ENCODE measurements around the gene CELF1. TPM values are rescaled to one million over a fixed set of nuclear protein-coding genes. Genes with fewer than 3 reads are reported as not detected.

The CELF1 gene
- total RNA-seq, 1 experiment from 2014 or later, result 157 TPM

- no peaks in the 10 kb centered on the region for H3K9me3 Mint-ChIP-seq (ENCODE audit: low read depth, unreplicated experiment)
- CTCF ChIA-PET, result no interaction called here
- no TSS peak for BruUV-seq (replicated peaks)
- H3K27me3 Mint-ChIP-seq (ENCODE audit: unreplicated experiment), result peaks cover 56% of the 10 kb centered on the region
- no peaks in the 10 kb centered on the region for H3K4me1 Mint-ChIP-seq (ENCODE audit: low read depth, unreplicated experiment)
- H3K27ac Mint-ChIP-seq (ENCODE audit: unreplicated experiment), result no peak within 1 kb of the TSS
- no peaks in the 10 kb centered on the region for H3K36me3 Mint-ChIP-seq (ENCODE audit: insufficient read depth, unreplicated experiment)
- TF ChIP-seq, protein P1, sequence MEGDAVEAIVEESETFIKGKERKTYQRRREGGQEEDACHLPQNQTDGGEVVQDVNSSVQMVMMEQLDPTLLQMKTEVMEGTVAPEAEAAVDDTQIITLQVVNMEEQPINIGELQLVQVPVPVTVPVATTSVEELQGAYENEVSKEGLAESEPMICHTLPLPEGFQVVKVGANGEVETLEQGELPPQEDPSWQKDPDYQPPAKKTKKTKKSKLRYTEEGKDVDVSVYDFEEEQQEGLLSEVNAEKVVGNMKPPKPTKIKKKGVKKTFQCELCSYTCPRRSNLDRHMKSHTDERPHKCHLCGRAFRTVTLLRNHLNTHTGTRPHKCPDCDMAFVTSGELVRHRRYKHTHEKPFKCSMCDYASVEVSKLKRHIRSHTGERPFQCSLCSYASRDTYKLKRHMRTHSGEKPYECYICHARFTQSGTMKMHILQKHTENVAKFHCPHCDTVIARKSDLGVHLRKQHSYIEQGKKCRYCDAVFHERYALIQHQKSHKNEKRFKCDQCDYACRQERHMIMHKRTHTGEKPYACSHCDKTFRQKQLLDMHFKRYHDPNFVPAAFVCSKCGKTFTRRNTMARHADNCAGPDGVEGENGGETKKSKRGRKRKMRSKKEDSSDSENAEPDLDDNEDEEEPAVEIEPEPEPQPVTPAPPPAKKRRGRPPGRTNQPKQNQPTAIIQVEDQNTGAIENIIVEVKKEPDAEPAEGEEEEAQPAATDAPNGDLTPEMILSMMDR (IDR thresholded peaks at IDR 0.05; ENCODE audit: unreplicated experiment), result no peak
- no peak within 1 kb of the TSS for H3K4me3 Mint-ChIP-seq (ENCODE audit: low read depth, unreplicated experiment)
- intact Hi-C loops (cut with micrococcal nuclease; ENCODE audit: unreplicated experiment), result no loop called here
- no peak for DNase-seq
Observed at GRCh38 chr11:47593934-47594855, 41.3 kb upstream of the CELF1 start, which contains the start of gene C1QTNF4. Gene C1QTNF4, minus strand, starts transcription at chr11:47594411. Its CDS starts 3,601 bp downstream, at chr11:47590810.

GRCh38 chr11:47593492-47593933 is 40.6 kb upstream of the CELF1 start:
- no TSS peak for BruUV-seq (replicated peaks)
- H3K27me3 Mint-ChIP-seq (ENCODE audit: unreplicated experiment), result peaks cover 50% of the 10 kb centered on the region
- no peaks in the 10 kb centered on the region for H3K4me1 Mint-ChIP-seq (ENCODE audit: low read depth, unreplicated experiment)
- TF ChIP-seq, protein P1 (IDR thresholded peaks at IDR 0.05; ENCODE audit: unreplicated experiment), result no peak
- CTCF ChIA-PET, result no interaction called here
- intact Hi-C loops (cut with micrococcal nuclease; ENCODE audit: unreplicated experiment), result no loop called here
- no peaks in the 10 kb centered on the region for H3K36me3 Mint-ChIP-seq (ENCODE audit: insufficient read depth, unreplicated experiment)
- H3K4me3 Mint-ChIP-seq (ENCODE audit: low read depth, unreplicated experiment), result no peak overlapping the region
- DNase-seq, result no peak
- H3K27ac Mint-ChIP-seq (ENCODE audit: unreplicated experiment), result no peak overlapping the region
- no peaks in the 10 kb centered on the region for H3K9me3 Mint-ChIP-seq (ENCODE audit: low read depth, unreplicated experiment)

- intact Hi-C loops (cut with micrococcal nuclease; ENCODE audit: unreplicated experiment), result no loop called here
- no peaks in the 10 kb centered on the region for H3K4me1 Mint-ChIP-seq (ENCODE audit: low read depth, unreplicated experiment)
Observed at GRCh38 chr11:47592970-47593369, 40.0 kb upstream of the CELF1 start.

DNA sequence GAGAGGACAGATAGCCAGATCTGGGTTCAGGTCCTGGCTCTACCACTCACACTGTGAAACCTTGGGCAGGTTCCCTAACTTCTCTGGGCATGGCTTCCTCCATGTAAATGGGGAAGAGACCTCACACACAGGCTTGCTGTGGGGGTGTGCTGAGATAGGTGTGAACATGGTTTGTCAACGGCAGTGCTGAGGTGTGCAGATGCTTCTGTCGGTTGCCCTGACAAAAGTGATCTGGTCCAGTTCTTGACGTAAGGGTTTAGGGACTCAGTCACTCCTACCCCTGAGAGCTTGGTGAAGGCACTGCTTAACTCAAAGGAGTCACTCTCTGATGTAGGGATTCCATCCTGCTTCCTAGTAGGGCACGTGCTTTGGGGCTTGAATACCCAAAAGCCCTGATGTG is 39.3 kb upstream of the CELF1 start:
- TF ChIP-seq, protein P1 (IDR thresholded peaks at IDR 0.05; ENCODE audit: unreplicated experiment), result no peak
- Mint-ChIP-seq H3K4me1 (ENCODE audit: low read depth, unreplicated experiment) (no peaks in the 10 kb centered on the region), H3K27me3 (ENCODE audit: unreplicated experiment) (peaks cover 47% of the 10 kb centered on the region), H3K27ac (ENCODE audit: unreplicated experiment) (no peak overlapping the region), H3K4me3 (ENCODE audit: low read depth, unreplicated experiment) (no peak overlapping the region), H3K36me3 (ENCODE audit: insufficient read depth, unreplicated experiment) (no peaks in the 10 kb centered on the region), H3K9me3 (ENCODE audit: low read depth, unreplicated experiment) (no peaks in the 10 kb centered on the region)
- intact Hi-C loops (cut with micrococcal nuclease; ENCODE audit: unreplicated experiment), result no loop called here
- CTCF ChIA-PET, result no interaction called here
- no peak for DNase-seq
- no TSS peak for BruUV-seq (replicated peaks)

More at GRCh38 chr11:47592970-47593369, 40.0 kb upstream of the CELF1 start:
- no peak overlapping the region for H3K27ac Mint-ChIP-seq (ENCODE audit: unreplicated experiment)
- TF ChIP-seq, protein P1 (IDR thresholded peaks at IDR 0.05; ENCODE audit: unreplicated experiment), result no peak
- no peaks in the 10 kb centered on the region for H3K9me3 Mint-ChIP-seq (ENCODE audit: low read depth, unreplicated experiment)
- no TSS peak for BruUV-seq (replicated peaks)
- H3K27me3 Mint-ChIP-seq (ENCODE audit: unreplicated experiment), result peaks cover 47% of the 10 kb centered on the region
- H3K4me3 Mint-ChIP-seq (ENCODE audit: low read depth, unreplicated experiment), result no peak overlapping the region
- DNase-seq, result no peak
- no peaks in the 10 kb centered on the region for H3K36me3 Mint-ChIP-seq (ENCODE audit: insufficient read depth, unreplicated experiment)
- CTCF ChIA-PET, result no interaction called here

Measured in Calu3 (cell line).